Measurements from ENCODE around the gene ZNF260.

DNA sequence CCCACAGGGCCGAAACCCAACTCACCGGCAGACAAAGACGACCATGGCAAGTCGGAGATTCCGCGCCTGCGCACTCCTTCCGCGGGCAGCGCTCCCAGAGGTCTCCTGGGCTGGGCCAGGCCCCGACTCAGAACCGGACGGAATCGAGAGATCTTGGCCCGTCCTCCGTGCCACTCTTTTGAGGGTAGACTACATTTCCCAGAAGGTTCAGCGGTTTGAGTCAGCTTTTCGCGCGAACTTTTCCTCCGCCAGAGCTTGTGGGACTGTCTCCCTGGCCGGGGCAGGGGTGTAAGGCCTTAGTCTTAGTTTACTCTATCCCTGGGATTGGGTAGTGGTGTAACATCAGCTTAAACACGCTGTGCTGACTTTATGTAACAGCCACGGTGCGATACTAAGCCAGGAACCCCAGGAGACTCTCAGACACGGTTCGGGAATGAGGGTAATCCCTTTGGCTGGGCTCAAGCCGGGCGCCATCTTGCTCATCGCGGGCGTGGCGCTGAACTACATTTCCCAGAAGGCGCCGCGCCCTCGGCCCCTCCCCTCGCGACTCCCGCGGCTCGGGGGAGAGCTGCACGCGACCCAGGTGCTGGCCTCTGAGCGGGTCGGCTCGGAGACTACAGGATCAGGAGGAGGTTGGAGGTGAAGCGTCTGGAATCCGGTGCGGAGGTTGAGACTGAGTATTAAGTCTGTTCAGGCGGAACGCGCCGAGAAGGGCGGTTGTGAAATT is at the start of gene ZNF260:
- TF ChIP-seq, protein P1, sequence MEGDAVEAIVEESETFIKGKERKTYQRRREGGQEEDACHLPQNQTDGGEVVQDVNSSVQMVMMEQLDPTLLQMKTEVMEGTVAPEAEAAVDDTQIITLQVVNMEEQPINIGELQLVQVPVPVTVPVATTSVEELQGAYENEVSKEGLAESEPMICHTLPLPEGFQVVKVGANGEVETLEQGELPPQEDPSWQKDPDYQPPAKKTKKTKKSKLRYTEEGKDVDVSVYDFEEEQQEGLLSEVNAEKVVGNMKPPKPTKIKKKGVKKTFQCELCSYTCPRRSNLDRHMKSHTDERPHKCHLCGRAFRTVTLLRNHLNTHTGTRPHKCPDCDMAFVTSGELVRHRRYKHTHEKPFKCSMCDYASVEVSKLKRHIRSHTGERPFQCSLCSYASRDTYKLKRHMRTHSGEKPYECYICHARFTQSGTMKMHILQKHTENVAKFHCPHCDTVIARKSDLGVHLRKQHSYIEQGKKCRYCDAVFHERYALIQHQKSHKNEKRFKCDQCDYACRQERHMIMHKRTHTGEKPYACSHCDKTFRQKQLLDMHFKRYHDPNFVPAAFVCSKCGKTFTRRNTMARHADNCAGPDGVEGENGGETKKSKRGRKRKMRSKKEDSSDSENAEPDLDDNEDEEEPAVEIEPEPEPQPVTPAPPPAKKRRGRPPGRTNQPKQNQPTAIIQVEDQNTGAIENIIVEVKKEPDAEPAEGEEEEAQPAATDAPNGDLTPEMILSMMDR (CRISPR knock-in tag; IDR thresholded peaks at IDR 0.05), result 0 out of 2 replicates have a peak, but pooled peaks have one; percentile 3
- TF ChIP-seq CHD2 (IDR thresholded peaks at IDR 0.05; ENCODE audit: low read depth, low read length) (peak; percentile 87), ZNF350 (CRISPR knock-in tag; IDR thresholded peaks at IDR 0.05; ENCODE audit: borderline replicate concordance, low read depth) (peak; percentile 88), GZF1 (CRISPR knock-in tag; IDR thresholded peaks at IDR 0.05) (no peak), KMT2B (CRISPR knock-in tag; IDR thresholded peaks at IDR 0.05) (peak; percentile 84), TAF1 (CRISPR knock-in tag; IDR thresholded peaks at IDR 0.05) (peak; percentile 83; the same call in 1 of the 2 replicates)
- TF ChIP-seq, protein P2, sequence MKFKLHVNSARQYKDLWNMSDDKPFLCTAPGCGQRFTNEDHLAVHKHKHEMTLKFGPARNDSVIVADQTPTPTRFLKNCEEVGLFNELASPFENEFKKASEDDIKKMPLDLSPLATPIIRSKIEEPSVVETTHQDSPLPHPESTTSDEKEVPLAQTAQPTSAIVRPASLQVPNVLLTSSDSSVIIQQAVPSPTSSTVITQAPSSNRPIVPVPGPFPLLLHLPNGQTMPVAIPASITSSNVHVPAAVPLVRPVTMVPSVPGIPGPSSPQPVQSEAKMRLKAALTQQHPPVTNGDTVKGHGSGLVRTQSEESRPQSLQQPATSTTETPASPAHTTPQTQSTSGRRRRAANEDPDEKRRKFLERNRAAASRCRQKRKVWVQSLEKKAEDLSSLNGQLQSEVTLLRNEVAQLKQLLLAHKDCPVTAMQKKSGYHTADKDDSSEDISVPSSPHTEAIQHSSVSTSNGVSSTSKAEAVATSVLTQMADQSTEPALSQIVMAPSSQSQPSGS (CRISPR knock-in tag; IDR thresholded peaks at IDR 0.05), result peak; percentile 12; the same call in 1 of the 2 replicates

All from HepG2 (cell line).